Measurements from ENCODE around the gene MPPED2.

DNA sequence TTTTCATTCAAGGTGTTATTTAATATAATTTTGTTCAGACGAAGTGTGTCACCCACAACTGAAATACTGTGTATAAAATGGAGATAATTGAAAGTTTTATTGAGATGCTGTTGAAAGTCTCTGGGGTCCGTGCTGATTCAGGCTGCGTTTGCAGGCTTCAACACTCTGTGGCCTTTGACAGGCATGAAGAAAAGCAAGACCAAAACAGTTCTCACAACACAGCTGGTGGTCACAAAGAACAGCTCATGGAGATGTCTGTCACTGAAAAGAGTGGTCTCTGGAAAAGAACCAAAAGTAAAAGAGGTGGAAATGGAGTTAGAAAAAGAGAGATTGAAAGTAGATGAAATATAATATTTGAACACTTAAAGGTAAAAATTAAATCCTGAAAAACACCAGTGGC lies 9.8 kb upstream of the MPPED2 start:
- TF ChIP-seq, protein P1, sequence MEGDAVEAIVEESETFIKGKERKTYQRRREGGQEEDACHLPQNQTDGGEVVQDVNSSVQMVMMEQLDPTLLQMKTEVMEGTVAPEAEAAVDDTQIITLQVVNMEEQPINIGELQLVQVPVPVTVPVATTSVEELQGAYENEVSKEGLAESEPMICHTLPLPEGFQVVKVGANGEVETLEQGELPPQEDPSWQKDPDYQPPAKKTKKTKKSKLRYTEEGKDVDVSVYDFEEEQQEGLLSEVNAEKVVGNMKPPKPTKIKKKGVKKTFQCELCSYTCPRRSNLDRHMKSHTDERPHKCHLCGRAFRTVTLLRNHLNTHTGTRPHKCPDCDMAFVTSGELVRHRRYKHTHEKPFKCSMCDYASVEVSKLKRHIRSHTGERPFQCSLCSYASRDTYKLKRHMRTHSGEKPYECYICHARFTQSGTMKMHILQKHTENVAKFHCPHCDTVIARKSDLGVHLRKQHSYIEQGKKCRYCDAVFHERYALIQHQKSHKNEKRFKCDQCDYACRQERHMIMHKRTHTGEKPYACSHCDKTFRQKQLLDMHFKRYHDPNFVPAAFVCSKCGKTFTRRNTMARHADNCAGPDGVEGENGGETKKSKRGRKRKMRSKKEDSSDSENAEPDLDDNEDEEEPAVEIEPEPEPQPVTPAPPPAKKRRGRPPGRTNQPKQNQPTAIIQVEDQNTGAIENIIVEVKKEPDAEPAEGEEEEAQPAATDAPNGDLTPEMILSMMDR (IDR thresholded peaks at IDR 0.05): no peak
- TF ChIP-seq POLR2AphosphoS5 (IDR thresholded peaks at IDR 0.05): no peak
